Sigmoid colon (tissue), 4 donors: Measurements from ENCODE around the gene SLC2A13.

ENCODE experiments used
- EP300 ChIP-seq, 4 donors: sonication (generic); formaldehyde crosslinking; IDR thresholded peaks; one replicate each; pipeline ENCODE4 v1.6.1; 2017; ENCODE audit warnings: antibody characterized with exemption in 4 of 4
- POLR2A ChIP-seq, 2 donors: fragments of 450-650 bp; IDR thresholded peaks; one replicate each; pipeline ENCODE4 v1.6.1; 2016; ENCODE audit warnings: antibody characterized with exemption in 2 of 2, mild to moderate bottlenecking in 2 of 2, moderate library complexity in 2 of 2
- POLR2AphosphoS5 ChIP-seq, 4 donors: sonication (generic); formaldehyde crosslinking; IDR thresholded peaks; one replicate each; pipeline ENCODE4 v1.6.1; 2017; ENCODE audit warnings: antibody characterized with exemption in 4 of 4
- TF ChIP-seq, protein P1 (sequence below), 4 experiments: fragments of 450-650 bp in 3 of 4; fragments of 200-600 bp in 1 of 4; IDR thresholded peaks; one replicate each; pipeline ENCODE4 v1.5.1; 2016 to 2019; ENCODE audit warnings: antibody characterized with exemption in 4 of 4, mild to moderate bottlenecking in 3 of 4, moderate library complexity in 2 of 4

DNA sequence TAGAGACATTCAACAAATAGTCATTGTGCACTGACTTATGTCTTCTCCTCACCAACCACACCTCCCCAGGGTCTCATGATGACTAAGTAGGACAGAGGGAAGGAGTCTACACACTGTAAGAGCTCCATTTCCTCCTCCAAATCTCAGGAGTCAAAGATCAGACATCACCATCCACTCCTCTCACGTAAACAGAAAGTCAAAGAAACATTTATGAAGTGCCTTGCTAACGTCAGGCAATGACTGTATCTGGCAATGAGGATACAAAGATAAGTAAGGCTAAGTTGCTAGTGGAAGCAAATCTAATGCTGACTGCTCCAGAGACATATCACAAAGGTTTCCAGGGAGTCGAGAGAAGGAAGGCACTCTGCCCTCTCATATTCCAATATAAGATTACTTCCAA, 88.9 kb downstream of the SLC2A13 start:
- TF ChIP-seq POLR2A (IDR thresholded peaks at IDR 0.05), result no peak
- TF ChIP-seq, protein P1, sequence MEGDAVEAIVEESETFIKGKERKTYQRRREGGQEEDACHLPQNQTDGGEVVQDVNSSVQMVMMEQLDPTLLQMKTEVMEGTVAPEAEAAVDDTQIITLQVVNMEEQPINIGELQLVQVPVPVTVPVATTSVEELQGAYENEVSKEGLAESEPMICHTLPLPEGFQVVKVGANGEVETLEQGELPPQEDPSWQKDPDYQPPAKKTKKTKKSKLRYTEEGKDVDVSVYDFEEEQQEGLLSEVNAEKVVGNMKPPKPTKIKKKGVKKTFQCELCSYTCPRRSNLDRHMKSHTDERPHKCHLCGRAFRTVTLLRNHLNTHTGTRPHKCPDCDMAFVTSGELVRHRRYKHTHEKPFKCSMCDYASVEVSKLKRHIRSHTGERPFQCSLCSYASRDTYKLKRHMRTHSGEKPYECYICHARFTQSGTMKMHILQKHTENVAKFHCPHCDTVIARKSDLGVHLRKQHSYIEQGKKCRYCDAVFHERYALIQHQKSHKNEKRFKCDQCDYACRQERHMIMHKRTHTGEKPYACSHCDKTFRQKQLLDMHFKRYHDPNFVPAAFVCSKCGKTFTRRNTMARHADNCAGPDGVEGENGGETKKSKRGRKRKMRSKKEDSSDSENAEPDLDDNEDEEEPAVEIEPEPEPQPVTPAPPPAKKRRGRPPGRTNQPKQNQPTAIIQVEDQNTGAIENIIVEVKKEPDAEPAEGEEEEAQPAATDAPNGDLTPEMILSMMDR (IDR thresholded peaks at IDR 0.05), result no peak
- TF ChIP-seq POLR2AphosphoS5 (IDR thresholded peaks at IDR 0.05), result no peak
- no peak for TF ChIP-seq EP300 (IDR thresholded peaks at IDR 0.05)
